HepG2 (cell line): ENCODE measurements around the gene CAMK4.

Experiments
- DR1 ChIP-seq: sonication (generic); formaldehyde crosslinking; IDR thresholded peaks from 2 replicates; pipeline ENCODE4 v1.8.0; 2021; ENCODE audit warnings: mild to moderate bottlenecking, missing genetic modification reagents, inconsistent platforms
- FOXJ3 ChIP-seq: sonication (generic); formaldehyde crosslinking; IDR thresholded peaks from 2 replicates; pipeline ENCODE4 v1.4.0; 2020; ENCODE audit warnings: missing genetic modification reagents, mild to moderate bottlenecking, borderline replicate concordance
- HNRNPK ChIP-seq: fragments of 200-400 bp; formaldehyde crosslinking; IDR thresholded peaks from 2 replicates; pipeline ENCODE4 v1.6.1; 2018; ENCODE audit warnings: low read length, low read depth, moderate library complexity, mild to moderate bottlenecking; ENCODE audit not compliant: poor library complexity, severe bottlenecking
- JUNB ChIP-seq: sonication (generic); formaldehyde crosslinking; IDR thresholded peaks from 2 replicates; pipeline ENCODE4 v1.8.0; 2022; ENCODE audit warnings: missing genetic modification reagents, mild to moderate bottlenecking, borderline replicate concordance
- NFIC ChIP-seq: IDR thresholded peaks from 2 replicates; pipeline ENCODE4 v1.6.1; 2012; ENCODE audit warnings: mild to moderate bottlenecking, low read length, inconsistent platforms
- ZNF432 ChIP-seq: sonication (generic); formaldehyde crosslinking; IDR thresholded peaks from 2 replicates; pipeline ENCODE4 v1.5.0; 2020; ENCODE audit warnings: missing genetic modification reagents, mild to moderate bottlenecking, borderline replicate concordance
- TF ChIP-seq, protein P1 (sequence below): sonication (generic); formaldehyde crosslinking; IDR thresholded peaks from 2 replicates; pipeline ENCODE4 v1.8.1; 2022; ENCODE audit warnings: mild to moderate bottlenecking, missing genetic modification reagents
- TF ChIP-seq, protein P2 (sequence below): sonication (generic); formaldehyde crosslinking; IDR thresholded peaks from 2 replicates; pipeline ENCODE4 v1.5.0; 2020; ENCODE audit warnings: mild to moderate bottlenecking, missing genetic modification reagents, moderate library complexity
- TF ChIP-seq, protein P3 (sequence below): sonication (generic); formaldehyde crosslinking; conservative IDR thresholded peaks from 2 replicates; pipeline ENCODE4 v1.4.0; 2020; ENCODE audit warnings: missing genetic modification reagents

DNA sequence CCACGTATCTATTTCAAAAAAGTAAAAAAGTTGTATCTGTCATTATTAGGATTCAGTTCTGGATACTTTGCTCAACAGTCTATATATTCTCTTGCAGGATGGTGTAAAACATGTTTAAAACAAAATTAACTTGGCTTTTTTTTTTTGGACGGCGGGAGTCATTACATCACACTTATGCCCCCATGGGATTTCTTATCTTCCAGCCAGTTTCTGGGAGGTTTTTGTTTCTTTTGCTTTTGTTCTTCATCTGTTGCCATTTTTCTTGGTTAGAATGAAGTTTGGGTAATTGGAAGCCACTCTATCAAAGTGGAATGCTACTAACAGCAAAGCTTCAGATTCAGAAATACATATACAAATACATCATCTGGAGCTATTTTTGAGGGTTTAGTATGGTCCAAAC, 289.9 kb downstream of the CAMK4 start:
- no peak for TF ChIP-seq FOXJ3
- TF ChIP-seq, protein P1, sequence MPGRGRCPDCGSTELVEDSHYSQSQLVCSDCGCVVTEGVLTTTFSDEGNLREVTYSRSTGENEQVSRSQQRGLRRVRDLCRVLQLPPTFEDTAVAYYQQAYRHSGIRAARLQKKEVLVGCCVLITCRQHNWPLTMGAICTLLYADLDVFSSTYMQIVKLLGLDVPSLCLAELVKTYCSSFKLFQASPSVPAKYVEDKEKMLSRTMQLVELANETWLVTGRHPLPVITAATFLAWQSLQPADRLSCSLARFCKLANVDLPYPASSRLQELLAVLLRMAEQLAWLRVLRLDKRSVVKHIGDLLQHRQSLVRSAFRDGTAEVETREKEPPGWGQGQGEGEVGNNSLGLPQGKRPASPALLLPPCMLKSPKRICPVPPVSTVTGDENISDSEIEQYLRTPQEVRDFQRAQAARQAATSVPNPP (CRISPR knock-in tag): no peak
- TF ChIP-seq, protein P2, sequence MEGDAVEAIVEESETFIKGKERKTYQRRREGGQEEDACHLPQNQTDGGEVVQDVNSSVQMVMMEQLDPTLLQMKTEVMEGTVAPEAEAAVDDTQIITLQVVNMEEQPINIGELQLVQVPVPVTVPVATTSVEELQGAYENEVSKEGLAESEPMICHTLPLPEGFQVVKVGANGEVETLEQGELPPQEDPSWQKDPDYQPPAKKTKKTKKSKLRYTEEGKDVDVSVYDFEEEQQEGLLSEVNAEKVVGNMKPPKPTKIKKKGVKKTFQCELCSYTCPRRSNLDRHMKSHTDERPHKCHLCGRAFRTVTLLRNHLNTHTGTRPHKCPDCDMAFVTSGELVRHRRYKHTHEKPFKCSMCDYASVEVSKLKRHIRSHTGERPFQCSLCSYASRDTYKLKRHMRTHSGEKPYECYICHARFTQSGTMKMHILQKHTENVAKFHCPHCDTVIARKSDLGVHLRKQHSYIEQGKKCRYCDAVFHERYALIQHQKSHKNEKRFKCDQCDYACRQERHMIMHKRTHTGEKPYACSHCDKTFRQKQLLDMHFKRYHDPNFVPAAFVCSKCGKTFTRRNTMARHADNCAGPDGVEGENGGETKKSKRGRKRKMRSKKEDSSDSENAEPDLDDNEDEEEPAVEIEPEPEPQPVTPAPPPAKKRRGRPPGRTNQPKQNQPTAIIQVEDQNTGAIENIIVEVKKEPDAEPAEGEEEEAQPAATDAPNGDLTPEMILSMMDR (CRISPR knock-in tag): no peak
- TF ChIP-seq, protein P3, sequence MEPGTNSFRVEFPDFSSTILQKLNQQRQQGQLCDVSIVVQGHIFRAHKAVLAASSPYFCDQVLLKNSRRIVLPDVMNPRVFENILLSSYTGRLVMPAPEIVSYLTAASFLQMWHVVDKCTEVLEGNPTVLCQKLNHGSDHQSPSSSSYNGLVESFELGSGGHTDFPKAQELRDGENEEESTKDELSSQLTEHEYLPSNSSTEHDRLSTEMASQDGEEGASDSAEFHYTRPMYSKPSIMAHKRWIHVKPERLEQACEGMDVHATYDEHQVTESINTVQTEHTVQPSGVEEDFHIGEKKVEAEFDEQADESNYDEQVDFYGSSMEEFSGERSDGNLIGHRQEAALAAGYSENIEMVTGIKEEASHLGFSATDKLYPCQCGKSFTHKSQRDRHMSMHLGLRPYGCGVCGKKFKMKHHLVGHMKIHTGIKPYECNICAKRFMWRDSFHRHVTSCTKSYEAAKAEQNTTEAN (CRISPR knock-in tag): no peak
- no peak for TF ChIP-seq JUNB (CRISPR knock-in tag)
- TF ChIP-seq ZNF432 (CRISPR knock-in tag): no peak
- TF ChIP-seq DR1 (CRISPR knock-in tag): no peak
- TF ChIP-seq HNRNPK: no peak
- TF ChIP-seq NFIC: no peak
